CD4-positive, alpha-beta T cell treated with Interleukin-21 for 1 hour (primary cell): ENCODE measurements around the gene SNX18.

Experiments
- DNase-seq: peaks from one replicate; pipeline ENCODE4 v3.0.0-alpha.2; 2020

SNX18 gene

GRCh38 chr5:54544044-54544443 is 26.5 kb downstream of the SNX18 start:
- DNase-seq: no peak

- no peak for DNase-seq
Measured at GRCh38 chr5:54545796-54546195, 28.2 kb downstream of the SNX18 start.

DNA sequence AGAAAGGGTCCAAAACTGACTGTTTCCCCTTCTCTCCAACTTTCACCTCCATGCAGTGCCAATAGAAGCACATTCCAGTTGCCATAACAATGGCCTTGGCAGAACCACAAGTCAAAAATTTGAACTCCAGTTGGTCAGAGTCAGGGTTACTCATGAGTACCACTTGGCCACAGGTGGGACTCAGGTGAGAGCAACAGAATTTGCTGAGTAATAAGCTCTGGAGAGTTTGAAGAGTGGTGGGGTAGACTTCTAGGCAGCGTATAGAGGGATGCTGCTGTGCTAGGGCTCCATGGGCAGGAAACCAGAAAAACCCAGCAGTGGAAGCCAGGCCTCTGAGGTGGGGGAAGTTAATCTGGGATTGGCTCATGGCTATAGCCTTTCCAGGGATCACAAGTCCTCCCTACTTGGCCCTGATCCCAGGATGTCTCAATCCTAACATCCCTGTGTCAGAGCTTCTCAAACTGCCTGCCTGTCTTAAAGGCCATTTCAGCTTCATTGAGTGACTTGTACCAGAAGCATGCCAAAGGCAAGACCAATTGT is 30.2 kb downstream of the SNX18 start:
- no peak for DNase-seq

DNA sequence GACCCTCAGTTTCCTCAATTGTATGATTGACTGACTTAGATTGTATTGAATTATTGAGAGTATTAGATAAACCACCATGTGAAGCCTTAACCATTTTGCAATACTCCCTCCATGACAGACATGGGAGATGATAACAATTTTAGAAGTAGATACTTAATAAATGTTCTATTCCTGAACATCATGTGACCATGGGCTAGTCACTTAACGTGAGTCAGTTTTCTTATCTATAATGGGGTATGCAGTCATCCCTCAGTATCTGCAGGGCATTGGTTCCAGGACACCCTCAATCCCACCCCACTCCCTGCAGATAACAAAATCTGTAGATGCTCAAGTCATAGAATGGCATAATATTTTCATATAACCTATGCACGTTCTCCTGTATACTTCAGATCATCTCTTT is 31.0 kb downstream of the SNX18 start:
- DNase-seq: no peak

- DNase-seq: no peak
Measured at GRCh38 chr5:54551292-54551691, 33.7 kb downstream of the SNX18 start.

DNA sequence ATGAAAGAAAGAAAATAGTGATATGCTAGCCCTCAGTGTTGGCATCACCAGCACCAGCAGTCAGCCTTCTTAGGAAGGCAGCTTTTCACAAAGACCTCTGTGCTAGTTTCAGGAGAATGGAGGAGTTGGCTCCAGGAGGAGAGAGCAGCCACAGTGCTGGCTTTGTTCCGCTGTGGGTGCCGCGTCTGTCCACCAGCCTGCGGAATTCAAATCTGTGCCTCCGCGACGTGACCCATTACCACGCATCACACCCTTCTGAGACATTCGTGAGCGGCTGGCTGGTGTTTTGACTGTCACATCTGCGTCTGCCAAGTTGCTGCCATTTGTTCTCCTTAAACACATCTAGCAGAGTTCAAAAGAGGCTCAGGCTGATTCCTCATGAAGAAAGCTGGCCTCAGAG is 34.4 kb downstream of the SNX18 start:
- no peak for DNase-seq

- DNase-seq: no peak
Measured at GRCh38 chr5:54552446-54552845, 34.9 kb downstream of the SNX18 start.

DNA sequence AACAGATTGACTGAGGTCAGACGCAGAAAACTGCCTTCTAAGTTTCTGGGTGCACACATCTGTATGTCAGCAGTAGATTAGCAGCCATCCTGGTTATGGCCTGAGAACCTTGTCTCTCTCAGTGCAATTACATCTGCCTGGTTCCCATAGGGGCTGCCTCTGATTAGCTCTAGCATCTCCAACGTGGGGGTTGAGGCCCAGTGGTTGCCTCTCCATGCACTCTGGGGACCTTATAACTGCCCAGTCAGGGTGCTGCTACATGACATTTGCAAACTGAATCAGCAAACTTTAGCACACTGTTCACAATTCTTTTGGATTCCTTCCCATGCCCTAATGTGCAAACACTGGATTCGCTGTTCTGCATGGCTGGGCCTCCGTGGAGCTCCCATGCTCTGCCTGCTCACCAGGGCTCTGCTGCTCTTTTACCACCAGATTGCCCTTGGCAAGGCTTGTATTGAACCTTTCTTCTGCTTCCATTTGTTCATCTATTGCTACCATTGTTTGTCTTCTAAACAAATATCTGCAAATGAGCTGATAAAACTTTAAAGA is 36.2 kb downstream of the SNX18 start:
- DNase-seq: no peak

DNA sequence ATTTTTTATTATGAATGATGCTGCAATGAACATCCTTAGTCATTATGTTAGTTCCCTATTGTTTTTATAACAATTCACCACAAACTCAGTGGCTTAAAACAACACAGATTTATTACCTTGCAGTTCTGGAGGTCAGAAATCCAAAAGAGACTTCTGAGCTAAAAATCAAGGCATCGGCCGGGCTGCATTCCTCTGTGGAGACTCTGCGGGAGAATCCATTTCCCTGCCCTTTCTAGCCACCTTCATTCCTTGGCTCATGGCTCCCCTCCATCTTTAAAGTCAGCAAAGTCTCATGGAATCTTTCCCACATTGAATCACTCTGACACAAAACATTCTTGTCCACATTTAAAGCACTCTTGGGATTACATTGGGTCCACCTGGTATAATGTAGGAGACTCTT is 38.6 kb downstream of the SNX18 start:
- DNase-seq: no peak

GRCh38 chr5:54558362-54558761 is 40.8 kb downstream of the SNX18 start:
- DNase-seq: no peak

DNA sequence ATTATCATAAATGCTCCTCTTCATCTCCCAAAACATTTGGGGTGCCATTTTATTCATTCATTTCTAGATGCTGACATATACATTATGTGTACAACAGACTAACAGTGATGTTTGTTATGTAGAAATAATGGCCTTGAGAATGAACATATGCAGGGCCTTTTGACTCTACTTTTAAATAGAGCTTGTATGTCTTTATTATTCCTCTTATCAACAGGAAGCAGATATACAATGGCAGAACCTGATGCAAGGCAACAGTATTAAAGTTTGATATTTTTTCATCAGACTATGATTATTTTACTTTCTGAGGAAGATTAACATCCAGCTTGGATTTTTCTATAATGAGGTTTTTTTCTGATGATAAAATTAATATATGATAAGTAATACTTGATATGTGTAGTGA is 44.1 kb downstream of the SNX18 start:
- no peak for DNase-seq

DNA sequence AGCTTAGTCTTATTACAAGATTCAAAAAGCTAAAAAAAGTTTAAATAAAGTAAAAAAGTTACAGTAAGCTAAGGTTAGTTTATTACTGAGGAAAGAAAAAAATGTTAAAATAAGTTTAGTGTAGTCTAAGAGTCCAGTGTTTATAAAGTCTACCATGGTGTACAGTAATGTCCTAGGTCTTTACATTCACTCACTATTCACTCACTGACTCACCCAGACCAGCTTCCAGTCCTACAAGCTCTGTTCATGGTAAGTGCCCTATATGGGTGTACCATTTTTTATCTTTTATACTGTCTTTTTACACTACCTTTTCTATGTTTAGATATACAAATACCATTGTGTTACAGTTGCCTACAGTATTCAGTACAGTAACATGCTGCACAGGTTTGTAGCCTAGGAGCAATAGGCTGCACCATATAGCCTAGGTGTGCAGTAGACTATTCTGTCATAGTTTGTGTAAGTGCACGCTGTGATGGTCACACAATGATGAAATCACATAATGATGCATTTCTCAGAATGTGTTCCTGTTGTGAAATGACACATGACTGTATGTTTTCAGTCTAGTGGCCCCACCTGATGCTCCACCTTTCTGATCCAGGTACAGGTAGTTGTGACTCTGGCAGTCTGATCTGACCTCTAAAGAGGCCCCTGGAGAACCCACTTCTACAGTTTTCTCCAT is 45.7 kb downstream of the SNX18 start:
- no peak for DNase-seq

DNA sequence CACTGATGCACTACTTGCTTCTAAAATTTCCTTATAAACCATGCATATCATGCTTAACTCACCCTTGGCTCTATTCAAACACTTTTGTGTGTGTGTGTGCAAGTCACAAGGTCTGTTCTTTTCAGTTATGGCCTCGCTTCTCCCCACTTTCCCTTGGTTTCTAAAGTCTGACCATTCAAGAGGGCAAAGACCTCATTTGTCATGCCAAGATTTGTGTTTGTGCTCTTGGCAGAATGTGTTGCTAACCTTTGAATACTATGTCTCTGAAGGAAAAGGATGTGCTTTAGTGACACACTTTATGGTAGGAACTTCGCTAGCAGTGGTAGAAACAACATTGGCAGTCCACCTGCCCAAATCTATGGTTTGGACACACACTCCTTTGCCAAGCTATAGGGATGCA is 50.4 kb downstream of the SNX18 start:
- no peak for DNase-seq

- DNase-seq: no peak
Measured at GRCh38 chr5:54570916-54571315, 53.4 kb downstream of the SNX18 start.

GRCh38 chr5:54571462-54571861 is 53.9 kb downstream of the SNX18 start:
- DNase-seq: no peak

- no peak for DNase-seq
Measured at GRCh38 chr5:54573812-54574489, 56.4 kb downstream of the SNX18 start.

DNA sequence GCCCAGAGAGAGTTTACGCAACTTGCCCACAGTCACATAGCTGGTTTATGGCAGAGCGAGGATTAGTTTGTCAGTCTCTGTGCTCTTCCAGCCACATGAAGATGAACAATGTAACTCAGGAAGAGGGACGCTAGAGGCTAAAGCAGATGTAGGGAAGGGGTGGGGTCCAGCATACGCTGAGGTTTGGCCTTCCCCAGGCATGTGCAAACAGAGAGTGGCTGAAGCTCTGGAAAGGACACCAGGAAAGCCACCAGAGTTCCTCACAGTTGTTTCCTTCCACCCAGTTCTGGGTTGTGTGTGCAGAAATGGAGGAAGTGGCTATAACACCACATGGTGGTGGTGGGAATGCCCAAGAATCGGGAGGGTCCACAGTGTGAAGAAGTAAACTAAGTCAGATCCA is 60.0 kb downstream of the SNX18 start:
- DNase-seq: no peak

- DNase-seq: no peak
Measured at GRCh38 chr5:54577937-54578653, 60.5 kb downstream of the SNX18 start.

GRCh38 chr5:54579591-54580295 is 62.2 kb downstream of the SNX18 start:
- DNase-seq: no peak

GRCh38 chr5:54580997-54581811 is 63.6 kb downstream of the SNX18 start:
- no peak for DNase-seq

- DNase-seq: no peak
Measured at GRCh38 chr5:54581831-54582548, 64.4 kb downstream of the SNX18 start.
